Lung (tissue), 12 donors: ENCODE data around the gene PDE6D. TPM values are rescaled to one million over a fixed set of nuclear protein-coding genes. Genes with fewer than 3 reads are reported as not detected.

ENCODE experiments used
- ATAC-seq: fragments of 200-7000 bp; cut with Tn5 transposase; one replicate; pipeline ENCODE4 v1.9.1; 2020; ENCODE audit warnings: moderate number of reproducible peaks; ENCODE audit not compliant: insufficient read depth, low FRiP score
- DNase-seq, 3 donors: peaks; one replicate each; pipeline ENCODE4 v3.0.0-alpha.2; 2013 to 2017
- H3K27ac ChIP-seq, 2 donors: one replicate each; pipeline ENCODE4 v1.5.1; 2013; ENCODE audit warnings: mild to moderate bottlenecking in 2 of 2, moderate library complexity in 2 of 2, control low read depth in 1 of 2, inconsistent platforms in 1 of 2, low read depth in 1 of 2, low read length in 1 of 2
- H3K27me3 ChIP-seq, 3 donors: one replicate each; pipeline ENCODE4 v1.5.1; 2013; ENCODE audit warnings: low read length in 2 of 3; ENCODE audit not compliant: control insufficient read depth in 3 of 3, insufficient read depth in 3 of 3
- H3K36me3 ChIP-seq, 4 donors: one replicate each; pipeline ENCODE4 v1.5.1; 2013; ENCODE audit warnings: low read length in 4 of 4, mild to moderate bottlenecking in 1 of 4, moderate library complexity in 1 of 4; ENCODE audit not compliant: control insufficient read depth in 4 of 4, insufficient read depth in 4 of 4
- H3K4me1 ChIP-seq, 5 donors: one replicate each; pipeline ENCODE4 v1.5.1; 2013; ENCODE audit warnings: low read length in 5 of 5, mild to moderate bottlenecking in 2 of 5, moderate library complexity in 1 of 5; ENCODE audit not compliant: control insufficient read depth in 5 of 5, insufficient read depth in 5 of 5
- H3K4me3 ChIP-seq: one replicate; pipeline ENCODE4 v1.5.1; 2013; ENCODE audit warnings: mild to moderate bottlenecking, control low read depth, moderate library complexity
- H3K9ac ChIP-seq, 2 donors: one replicate each; pipeline ENCODE4 v1.5.1; 2013; ENCODE audit warnings: low read length in 2 of 2, control low read depth in 1 of 2; ENCODE audit not compliant: insufficient read depth in 1 of 2
- H3K9me3 ChIP-seq, 4 donors: one replicate each; pipeline ENCODE4 v1.5.1; 2013; ENCODE audit warnings: low read length in 3 of 4, mild to moderate bottlenecking in 1 of 4, moderate library complexity in 1 of 4; ENCODE audit not compliant: control insufficient read depth in 4 of 4, insufficient read depth in 3 of 4
- WGBS, 2 donors: extraction: QIAGEN DNeasy Blood & Tissue Kit; methylation state at CpG; one replicate each; pipeline ENCODE4 v1.1.7; 2013; 5-methylcytosine and 5-hydroxymethylcytosine counted together
- polyA plus RNA-seq, 2 donors: library from polyadenylated mRNA; stranded (reverse); fragments of 200-250 nt; gene quantifications; one replicate each; pipeline ENCODE4 v1.2.1, GENCODE V29; 2013
- total RNA-seq, 2 donors: library from RNA; depleted of rRNA in 1 of 2; stranded (reverse); fragments of >200 nt in 1 of 2; gene quantifications; one replicate each; pipeline ENCODE4 v1.2.1, GENCODE V29; 2014 to 2021
- TF ChIP-seq, protein P1 (sequence below): IDR thresholded peaks from 2 replicates; pipeline ENCODE4 v1.5.1; 2012; ENCODE audit warnings: mild to moderate bottlenecking; ENCODE audit errors: control extremely low read depth, extremely low read depth
- donor health status: control.
- donor health status: control.
- donor health status: Bipolar disorder and iron deficiency.
- donor health status: healthy.
- donor health status: DM: yes; HTN: yes; CAD: no.

Gene PDE6D
- total and polyA plus RNA-seq, 4 donors: 21.5 to 25.6 (median 23.0) TPM

- Histone ChIP-seq H3K27me3 (no peaks in the 10 kb centered on the region), H3K9ac (no peak overlapping the region), H3K4me1 (no peaks in the 10 kb centered on the region), H3K36me3 (no peaks in the 10 kb centered on the region), H3K27ac (no peak overlapping the region), H3K4me3 (no peak overlapping the region), H3K9me3 (no peaks in the 10 kb centered on the region)
- TF ChIP-seq, protein P1, sequence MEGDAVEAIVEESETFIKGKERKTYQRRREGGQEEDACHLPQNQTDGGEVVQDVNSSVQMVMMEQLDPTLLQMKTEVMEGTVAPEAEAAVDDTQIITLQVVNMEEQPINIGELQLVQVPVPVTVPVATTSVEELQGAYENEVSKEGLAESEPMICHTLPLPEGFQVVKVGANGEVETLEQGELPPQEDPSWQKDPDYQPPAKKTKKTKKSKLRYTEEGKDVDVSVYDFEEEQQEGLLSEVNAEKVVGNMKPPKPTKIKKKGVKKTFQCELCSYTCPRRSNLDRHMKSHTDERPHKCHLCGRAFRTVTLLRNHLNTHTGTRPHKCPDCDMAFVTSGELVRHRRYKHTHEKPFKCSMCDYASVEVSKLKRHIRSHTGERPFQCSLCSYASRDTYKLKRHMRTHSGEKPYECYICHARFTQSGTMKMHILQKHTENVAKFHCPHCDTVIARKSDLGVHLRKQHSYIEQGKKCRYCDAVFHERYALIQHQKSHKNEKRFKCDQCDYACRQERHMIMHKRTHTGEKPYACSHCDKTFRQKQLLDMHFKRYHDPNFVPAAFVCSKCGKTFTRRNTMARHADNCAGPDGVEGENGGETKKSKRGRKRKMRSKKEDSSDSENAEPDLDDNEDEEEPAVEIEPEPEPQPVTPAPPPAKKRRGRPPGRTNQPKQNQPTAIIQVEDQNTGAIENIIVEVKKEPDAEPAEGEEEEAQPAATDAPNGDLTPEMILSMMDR: no peak
- DNase-seq (no peak), ATAC-seq (no peak)
- 94 to 98% methylated on average over 7 of the region's 7 CpGs for WGBS, 2 donors
Measured at GRCh38 chr2:231693956-231694355, 87.1 kb downstream of the PDE6D start.

DNA sequence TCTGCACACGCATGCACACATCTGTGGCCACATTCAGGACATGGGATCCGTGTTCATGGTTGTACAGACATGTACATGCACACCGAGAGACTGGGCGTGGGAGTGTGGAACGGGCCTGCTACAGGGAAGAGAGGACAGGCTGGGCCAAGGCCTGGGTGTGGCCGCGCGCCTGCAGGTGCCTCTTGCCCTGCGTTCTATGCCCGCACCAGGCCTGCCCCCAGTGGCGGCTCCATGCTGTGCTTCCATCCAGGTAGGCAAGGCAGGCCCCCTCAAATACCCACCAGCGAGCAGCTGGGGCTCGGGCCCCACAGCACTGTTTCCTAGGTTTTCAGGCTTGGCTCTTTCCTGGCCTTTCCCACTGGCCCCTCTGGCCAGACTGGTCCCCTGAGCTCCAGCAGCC lies 88.2 kb downstream of the PDE6D start:
- DNase-seq: no peak
- H3K27me3 ChIP-seq: no peaks in the 10 kb centered on the region
- no peaks in the 10 kb centered on the region for H3K9me3 ChIP-seq
- no peak overlapping the region for H3K4me3 ChIP-seq
- no peak overlapping the region for H3K27ac ChIP-seq
- H3K36me3 ChIP-seq: no peaks in the 10 kb centered on the region
- no peaks in the 10 kb centered on the region for H3K4me1 ChIP-seq
- ATAC-seq: no peak
- TF ChIP-seq, protein P1: no peak
- H3K9ac ChIP-seq: no peak overlapping the region
- WGBS, 2 donors: 87 to 94% methylated on average over 10 to 13 of the region's 13 CpGs

- DNase-seq: no peak
Measured at GRCh38 chr2:231691251-231691772, 89.8 kb downstream of the PDE6D start.

More at GRCh38 chr2:231691251-231691772, 89.8 kb downstream of the PDE6D start:
- Histone ChIP-seq H3K36me3 (no peaks in the 10 kb centered on the region), H3K9me3 (no peaks in the 10 kb centered on the region), H3K27ac (no peak overlapping the region), H3K4me1 (peaks cover 0 to 2% (median 0%) of the 10 kb centered on the region in 5 donors), H3K27me3 (no peaks in the 10 kb centered on the region), H3K4me3 (no peak overlapping the region), H3K9ac (no peak overlapping the region)
- no peak for ATAC-seq
- 69 to 82% methylated on average over 9 of the region's 9 CpGs for WGBS, 2 donors
- TF ChIP-seq, protein P1: no peak
